ENCODE measurements around the gene EPAS1.

GRCh38 chr2:46269001-46269400 lies 28.2 kb upstream of the EPAS1 start:
- TF ChIP-seq, protein P1, sequence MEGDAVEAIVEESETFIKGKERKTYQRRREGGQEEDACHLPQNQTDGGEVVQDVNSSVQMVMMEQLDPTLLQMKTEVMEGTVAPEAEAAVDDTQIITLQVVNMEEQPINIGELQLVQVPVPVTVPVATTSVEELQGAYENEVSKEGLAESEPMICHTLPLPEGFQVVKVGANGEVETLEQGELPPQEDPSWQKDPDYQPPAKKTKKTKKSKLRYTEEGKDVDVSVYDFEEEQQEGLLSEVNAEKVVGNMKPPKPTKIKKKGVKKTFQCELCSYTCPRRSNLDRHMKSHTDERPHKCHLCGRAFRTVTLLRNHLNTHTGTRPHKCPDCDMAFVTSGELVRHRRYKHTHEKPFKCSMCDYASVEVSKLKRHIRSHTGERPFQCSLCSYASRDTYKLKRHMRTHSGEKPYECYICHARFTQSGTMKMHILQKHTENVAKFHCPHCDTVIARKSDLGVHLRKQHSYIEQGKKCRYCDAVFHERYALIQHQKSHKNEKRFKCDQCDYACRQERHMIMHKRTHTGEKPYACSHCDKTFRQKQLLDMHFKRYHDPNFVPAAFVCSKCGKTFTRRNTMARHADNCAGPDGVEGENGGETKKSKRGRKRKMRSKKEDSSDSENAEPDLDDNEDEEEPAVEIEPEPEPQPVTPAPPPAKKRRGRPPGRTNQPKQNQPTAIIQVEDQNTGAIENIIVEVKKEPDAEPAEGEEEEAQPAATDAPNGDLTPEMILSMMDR (IDR thresholded peaks at IDR 0.05), result no peak
- TF ChIP-seq POLR2A (IDR thresholded peaks at IDR 0.05), result no peak

Data from uterus (tissue), 2 donors.